PC-9 (cell line): Measurements from ENCODE around the gene CLEC16A.

Experiments used
- CTCF ChIP-seq: fragments of 200-600 bp; sonication (generic); conservative IDR thresholded peaks from 2 replicates; pipeline ENCODE4 v1.6.1; 2017; ENCODE audit warnings: mixed run types, antibody characterized with exemption, mild to moderate bottlenecking, moderate library complexity
- EZH2 ChIP-seq: fragments of 200-600 bp; sonication (generic); IDR thresholded peaks from 2 replicates; pipeline ENCODE4 v1.8.0; 2017; ENCODE audit warnings: antibody characterized with exemption, low read depth

- TF ChIP-seq CTCF (no peak), EZH2 (no peak)
Observed at GRCh38 chr16:11038305-11038704, 93.9 kb downstream of the CLEC16A start.
